HEK293 (cell line): ENCODE results near the gene TEDDM1.
A peak's percentile ranks its signal among the peaks of the same experiment; 100 is the strongest.

Source experiments
- CTCF ChIA-PET: fragments of 350-600 bp; formaldehyde crosslinking; extraction: SDS; loops from one replicate; lab custom pipeline; 2021; ENCODE audit warnings: antibody characterized with exemption; lab: Yijun Ruan, JAX
- POLR2A ChIA-PET: fragments of 300-600 bp; formaldehyde crosslinking; extraction: SDS; loops from one replicate; lab custom pipeline; 2020; ENCODE audit warnings: antibody characterized with exemption, inconsistent platforms; lab: Yijun Ruan, JAX
- H3K27ac ChIP-seq: fragments of 200-500 bp; sonication (Bioruptor generic); 2 replicates; pipeline ENCODE4 v1.5.1; 2014; ENCODE audit warnings: low read depth, low read length, control low read depth, inconsistent platforms; ENCODE audit errors: extremely low read depth
- H3K36me3 ChIP-seq, 2 experiments: fragments of 200-500 bp in 1 of 2; sonication (Bioruptor generic) in 1 of 2; 1 replicate in 1 of 2; 2 replicates in 1 of 2; pipeline ENCODE4 v1.5.1; 2014 to 2017; ENCODE audit warnings: inconsistent platforms in 2 of 2, low read length in 2 of 2; ENCODE audit not compliant: control insufficient read depth in 2 of 2, insufficient read depth in 1 of 2
- H3K4me1 ChIP-seq: fragments of 200-500 bp; sonication (Bioruptor generic); 2 replicates; pipeline ENCODE4 v1.5.1; 2014; ENCODE audit warnings: mild to moderate bottlenecking, low read length, inconsistent platforms; ENCODE audit not compliant: control insufficient read depth, insufficient read depth
- H3K4me3 ChIP-seq: 2 replicates; pipeline ENCODE4 v1.5.1; 2011; ENCODE audit warnings: low read depth, mild to moderate bottlenecking, control low read depth, low read length, moderate library complexity
- H3K9me3 ChIP-seq: fragments of 200-500 bp; sonication (Bioruptor generic); 2 replicates; pipeline ENCODE4 v1.5.1; 2014; ENCODE audit warnings: low read depth, low read length, inconsistent platforms; ENCODE audit not compliant: control insufficient read depth, insufficient read depth
- AEBP2 ChIP-seq: fragments of 450-650 bp; formaldehyde crosslinking; IDR thresholded peaks from 2 replicates; pipeline ENCODE4 v1.5.1; 2016; ENCODE audit warnings: missing biosample characterization, missing genetic modification characterization, borderline replicate concordance
- EGR2 ChIP-seq: fragments of 450-650 bp; formaldehyde crosslinking; IDR thresholded peaks from 2 replicates; pipeline ENCODE4 v1.5.1; 2016; ENCODE audit warnings: low read depth, missing biosample characterization, missing genetic modification characterization
- REST ChIP-seq: fragments of 450-650 bp; formaldehyde crosslinking; IDR thresholded peaks from 2 replicates; pipeline ENCODE4 v1.5.1; 2016; ENCODE audit warnings: missing biosample characterization, missing genetic modification characterization
- SP7 ChIP-seq: fragments of 450-650 bp; formaldehyde crosslinking; IDR thresholded peaks from 2 replicates; pipeline ENCODE4 v1.5.1; 2016; ENCODE audit warnings: missing biosample characterization, missing genetic modification characterization
- YY1 ChIP-seq: fragments of 450-650 bp; formaldehyde crosslinking; IDR thresholded peaks from 2 replicates; pipeline ENCODE4 v1.5.1; 2018; ENCODE audit warnings: missing biosample characterization, missing genetic modification characterization
- ZBTB17 ChIP-seq: fragments of 450-650 bp; formaldehyde crosslinking; IDR thresholded peaks from 2 replicates; pipeline ENCODE4 v1.5.1; 2016; ENCODE audit warnings: missing biosample characterization, missing genetic modification characterization
- ZNF114 ChIP-seq: fragments of 450-650 bp; formaldehyde crosslinking; IDR thresholded peaks from 2 replicates; pipeline ENCODE4 v1.5.0; 2017; ENCODE audit warnings: missing biosample characterization, missing genetic modification characterization
- ZNF157 ChIP-seq: fragments of 450-650 bp; formaldehyde crosslinking; IDR thresholded peaks from 2 replicates; pipeline ENCODE4 v1.5.1; 2016; ENCODE audit warnings: missing biosample characterization, missing genetic modification characterization
- ZNF175 ChIP-seq: fragments of 450-650 bp; formaldehyde crosslinking; IDR thresholded peaks from 2 replicates; pipeline ENCODE4 v1.5.1; 2016; ENCODE audit warnings: missing biosample characterization, missing genetic modification characterization
- ZNF221 ChIP-seq: fragments of 450-650 bp; formaldehyde crosslinking; IDR thresholded peaks from 2 replicates; pipeline ENCODE4 v1.5.1; 2017; ENCODE audit warnings: missing biosample characterization, missing genetic modification characterization, borderline replicate concordance
- ZNF223 ChIP-seq: fragments of 450-650 bp; formaldehyde crosslinking; IDR thresholded peaks from 2 replicates; pipeline ENCODE4 v1.5.1; 2016; ENCODE audit warnings: missing biosample characterization, missing genetic modification characterization
- ZNF311 ChIP-seq: fragments of 450-650 bp; formaldehyde crosslinking; IDR thresholded peaks from 2 replicates; pipeline ENCODE4 v1.5.1; 2017; ENCODE audit warnings: missing biosample characterization, missing genetic modification characterization, borderline replicate concordance
- ZNF518A ChIP-seq: fragments of 450-650 bp; formaldehyde crosslinking; conservative IDR thresholded peaks from 2 replicates; pipeline ENCODE4 v1.5.1; 2016; ENCODE audit warnings: low read depth, missing biosample characterization, missing genetic modification characterization
- ZNF580 ChIP-seq: fragments of 450-650 bp; formaldehyde crosslinking; IDR thresholded peaks from 2 replicates; pipeline ENCODE4 v1.5.1; 2016; ENCODE audit warnings: missing biosample characterization, missing genetic modification characterization
- ZNF660 ChIP-seq: fragments of 450-650 bp; IDR thresholded peaks from 2 replicates; pipeline ENCODE4 v1.5.1; 2018; ENCODE audit warnings: missing biosample characterization, mild to moderate bottlenecking, missing genetic modification characterization
- ZNF670 ChIP-seq: fragments of 450-650 bp; formaldehyde crosslinking; IDR thresholded peaks from 2 replicates; pipeline ENCODE4 v1.5.1; 2016; ENCODE audit warnings: missing biosample characterization, missing genetic modification characterization, low read depth
- ZNF677 ChIP-seq: fragments of 450-650 bp; IDR thresholded peaks from 2 replicates; pipeline ENCODE4 v1.5.0; 2018; ENCODE audit warnings: missing biosample characterization, mild to moderate bottlenecking, missing genetic modification characterization, moderate library complexity
- TF ChIP-seq, protein P1 (sequence below): fragments of 450-650 bp; formaldehyde crosslinking; IDR thresholded peaks from 2 replicates; pipeline ENCODE4 v1.5.1; 2016; ENCODE audit warnings: missing biosample characterization, missing genetic modification characterization
- TF ChIP-seq, protein P2 (sequence below): fragments of 450-650 bp; formaldehyde crosslinking; optimal IDR thresholded peaks from 2 replicates; pipeline ENCODE3; 2016; ENCODE audit warnings: missing biosample characterization, mild to moderate bottlenecking, missing genetic modification characterization

Gene TEDDM1

DNA sequence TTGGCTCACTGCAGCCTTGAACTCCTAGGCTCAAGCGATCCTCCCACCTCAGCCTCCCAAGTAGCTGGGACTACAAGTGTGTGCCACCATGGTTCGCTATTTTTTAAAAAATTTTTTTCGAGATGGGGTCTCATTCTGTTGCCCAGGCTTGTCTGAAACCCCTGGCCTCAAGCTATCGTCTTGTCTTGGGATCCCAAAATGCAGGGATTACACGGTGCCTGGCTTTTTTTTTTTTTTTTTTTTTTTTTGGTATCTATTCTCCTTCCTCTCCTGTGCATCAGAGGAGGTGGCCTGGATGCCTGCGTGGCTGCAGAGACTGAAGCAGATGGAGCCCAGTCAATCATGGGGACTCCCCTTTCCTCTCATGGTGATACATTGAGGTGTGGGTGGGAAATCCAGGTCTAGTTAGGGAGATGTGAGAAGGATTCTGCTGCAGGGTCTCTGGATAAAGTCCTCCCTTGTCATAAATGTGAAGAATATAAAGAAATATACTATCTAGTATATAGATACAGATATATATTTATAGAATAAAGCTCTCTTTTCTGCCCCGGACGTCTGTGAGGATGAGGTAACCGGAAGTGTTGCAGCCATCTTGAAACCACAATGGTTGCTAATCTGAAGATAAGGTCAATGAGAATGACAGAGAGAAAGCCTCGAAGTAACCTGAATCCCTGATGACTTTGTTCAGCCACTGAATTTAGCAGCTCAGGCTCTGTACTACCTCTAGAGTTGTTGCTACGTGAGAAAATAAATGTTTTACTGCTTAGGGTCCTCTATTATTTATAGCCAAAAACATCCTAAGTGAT, 30.0 kb upstream of the TEDDM1 start (continued):
- TF ChIP-seq ZNF518A (tag by site-specific recombination) (peak; percentile 39; the same call in 1 of the 2 replicates), ZNF311 (no peak), ZNF677 (no peak), ZBTB17 (no peak), ZNF114 (tag by site-specific recombination) (no peak), YY1 (0 out of 2 replicates have a peak, but pooled peaks have one; percentile 17), SP7 (tag by site-specific recombination) (no peak)
- TF ChIP-seq, protein P1, sequence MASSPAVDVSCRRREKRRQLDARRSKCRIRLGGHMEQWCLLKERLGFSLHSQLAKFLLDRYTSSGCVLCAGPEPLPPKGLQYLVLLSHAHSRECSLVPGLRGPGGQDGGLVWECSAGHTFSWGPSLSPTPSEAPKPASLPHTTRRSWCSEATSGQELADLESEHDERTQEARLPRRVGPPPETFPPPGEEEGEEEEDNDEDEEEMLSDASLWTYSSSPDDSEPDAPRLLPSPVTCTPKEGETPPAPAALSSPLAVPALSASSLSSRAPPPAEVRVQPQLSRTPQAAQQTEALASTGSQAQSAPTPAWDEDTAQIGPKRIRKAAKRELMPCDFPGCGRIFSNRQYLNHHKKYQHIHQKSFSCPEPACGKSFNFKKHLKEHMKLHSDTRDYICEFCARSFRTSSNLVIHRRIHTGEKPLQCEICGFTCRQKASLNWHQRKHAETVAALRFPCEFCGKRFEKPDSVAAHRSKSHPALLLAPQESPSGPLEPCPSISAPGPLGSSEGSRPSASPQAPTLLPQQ = no peak

- ChIA-PET CTCF (no interaction called here), POLR2A (no interaction called here)
- H3K9me3 ChIP-seq = no peaks in the 10 kb centered on the region
- no peaks in the 10 kb centered on the region for H3K4me1 ChIP-seq
- TF ChIP-seq ZNF175 (tag by site-specific recombination) (no peak), ZNF157 (no peak), ZNF660 (tag by site-specific recombination) (no peak), EGR2 (tag by site-specific recombination) (no peak), ZNF670 (tag by site-specific recombination) (no peak), ZNF223 (tag by site-specific recombination) (no peak), AEBP2 (no peak), ZNF580 (tag by site-specific recombination) (no peak), ZNF221 (tag by site-specific recombination) (no peak), REST (tag by site-specific recombination) (no peak)
- TF ChIP-seq, protein P2, sequence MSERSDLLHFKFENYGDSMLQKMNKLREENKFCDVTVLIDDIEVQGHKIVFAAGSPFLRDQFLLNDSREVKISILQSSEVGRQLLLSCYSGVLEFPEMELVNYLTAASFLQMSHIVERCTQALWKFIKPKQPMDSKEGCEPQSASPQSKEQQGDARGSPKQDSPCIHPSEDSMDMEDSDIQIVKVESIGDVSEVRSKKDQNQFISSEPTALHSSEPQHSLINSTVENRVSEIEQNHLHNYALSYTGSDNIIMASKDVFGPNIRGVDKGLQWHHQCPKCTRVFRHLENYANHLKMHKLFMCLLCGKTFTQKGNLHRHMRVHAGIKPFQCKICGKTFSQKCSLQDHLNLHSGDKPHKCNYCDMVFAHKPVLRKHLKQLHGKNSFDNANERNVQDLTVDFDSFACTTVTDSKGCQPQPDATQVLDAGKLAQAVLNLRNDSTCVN (tag by site-specific recombination) = no peak
- H3K27ac ChIP-seq = no peak overlapping the region
- no peak overlapping the region for H3K4me3 ChIP-seq
- H3K36me3 ChIP-seq = no peaks in the 10 kb centered on the region
These were observed 27.6 kb upstream of the TEDDM1 start for GRCh38 chr1:182428043-182428442.
